Muscle of back (tissue), 11 donors: ENCODE data around the gene TSKS. TPM values are rescaled to one million over a fixed set of nuclear protein-coding genes. Genes with fewer than 3 reads are reported as not detected.
"Not testable (repeated sequence)": the region's sequence is repeated elsewhere in the genome, so short reads cannot be mapped to it uniquely, and the experiment has no call there.

Experiments used
- DNase-seq, 3 donors: peaks; one replicate each; pipeline versions ENCODE4 v3.0.0 to v3.0.0-alpha.2; 2013
- polyA plus RNA-seq, 10 donors: library from polyadenylated mRNA; unstranded; fragments of 120-200 nt; gene quantifications; one replicate each; pipeline ENCODE4 v1.2.1, GENCODE V29; 2013; ENCODE audit not compliant: insufficient read length in 10 of 10

Gene TSKS
- polyA plus RNA-seq, 10 donors: 0.39 to 1.2 (median 0.81) TPM

DNA sequence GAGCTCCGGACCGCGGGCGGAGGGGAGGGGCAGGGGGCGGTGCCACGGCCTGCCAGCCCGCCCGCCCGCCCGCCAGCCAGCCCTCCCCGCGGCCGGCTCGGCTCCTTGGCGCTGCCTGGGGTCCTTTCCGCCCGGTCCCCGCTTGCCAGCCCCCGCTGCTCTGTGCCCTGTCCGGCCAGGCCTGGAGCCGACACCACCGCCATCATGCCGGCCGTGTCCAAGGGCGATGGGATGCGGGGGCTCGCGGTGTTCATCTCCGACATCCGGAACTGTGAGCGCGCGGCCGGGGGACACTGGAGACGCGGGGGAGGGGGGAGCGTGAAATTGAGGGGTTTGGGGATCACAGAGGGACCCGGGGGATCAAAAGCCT lies 3.8 kb upstream of the TSKS start, which contains the start of gene AP2A1:
Gene AP2A1, plus strand, starts transcription at position 72 of the 370 bp plus-strand sequence. Its CDS starts 133 bp downstream, at position 205.
- DNase-seq: no peak

DNA sequence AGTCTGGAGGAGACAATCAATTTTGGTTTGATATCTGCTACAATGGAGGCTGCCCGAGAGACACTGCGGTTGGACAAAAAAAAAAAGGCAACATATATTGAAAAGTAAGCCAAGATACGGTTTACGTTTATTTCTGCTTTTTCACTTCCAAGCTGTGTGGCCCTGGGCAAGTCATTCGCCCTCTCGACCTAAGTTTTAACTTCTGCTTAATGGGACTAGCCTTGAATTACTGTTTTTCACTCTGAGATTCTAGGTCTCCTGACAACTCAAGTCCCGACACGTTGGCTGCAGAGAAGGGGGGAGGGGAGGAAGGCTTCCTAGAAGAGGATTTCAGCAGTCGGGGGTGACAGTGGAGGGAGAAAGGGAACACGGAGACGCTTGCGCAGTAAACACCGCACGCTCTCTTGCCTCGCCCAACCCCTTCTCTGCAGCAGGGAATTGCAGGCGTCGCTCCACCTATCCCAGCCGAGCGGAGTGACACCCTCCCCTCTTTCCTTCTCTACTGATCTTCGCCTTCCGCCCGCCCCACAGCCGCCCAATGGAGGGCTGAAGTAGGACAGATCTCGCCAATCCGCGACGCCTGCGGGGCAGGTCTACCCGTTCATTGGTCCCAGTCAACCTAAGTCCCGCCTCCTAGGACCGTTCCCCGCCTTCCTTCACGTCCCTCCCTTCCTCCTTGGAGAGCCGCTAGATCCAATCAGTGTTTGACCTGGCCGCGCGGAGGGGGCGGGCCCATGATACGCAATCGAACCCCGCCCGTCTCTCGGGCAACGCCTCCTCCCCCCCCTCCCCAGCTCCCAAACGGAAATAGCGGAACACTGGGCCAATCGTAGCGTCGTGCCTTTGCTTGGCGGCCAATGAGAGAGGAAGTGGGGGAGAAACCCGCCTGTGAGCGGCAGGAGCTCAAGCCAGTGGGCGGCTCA lies 3.2 kb upstream of the TSKS start:
- DNase-seq: peak; percentile 100

DNA sequence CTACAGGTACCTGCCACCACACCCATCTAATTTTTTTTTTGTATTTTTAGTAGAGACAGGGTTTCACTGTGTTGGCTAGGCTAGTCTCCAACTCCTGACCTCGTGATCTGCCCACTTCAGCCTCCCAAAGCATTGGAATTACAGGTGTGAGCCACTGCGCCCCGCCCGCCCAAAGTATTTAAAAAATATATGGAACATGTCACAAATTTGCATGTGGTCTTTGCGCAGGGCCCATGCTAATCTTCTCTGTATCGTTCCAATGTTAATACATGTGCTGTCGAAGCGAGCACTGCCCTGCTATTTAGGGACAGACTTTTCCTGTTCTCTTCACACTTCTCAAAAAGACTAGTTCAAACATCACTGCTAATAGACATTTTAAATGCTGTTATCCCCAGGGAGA lies 1.2 kb upstream of the TSKS start:
- DNase-seq: no peak

DNA sequence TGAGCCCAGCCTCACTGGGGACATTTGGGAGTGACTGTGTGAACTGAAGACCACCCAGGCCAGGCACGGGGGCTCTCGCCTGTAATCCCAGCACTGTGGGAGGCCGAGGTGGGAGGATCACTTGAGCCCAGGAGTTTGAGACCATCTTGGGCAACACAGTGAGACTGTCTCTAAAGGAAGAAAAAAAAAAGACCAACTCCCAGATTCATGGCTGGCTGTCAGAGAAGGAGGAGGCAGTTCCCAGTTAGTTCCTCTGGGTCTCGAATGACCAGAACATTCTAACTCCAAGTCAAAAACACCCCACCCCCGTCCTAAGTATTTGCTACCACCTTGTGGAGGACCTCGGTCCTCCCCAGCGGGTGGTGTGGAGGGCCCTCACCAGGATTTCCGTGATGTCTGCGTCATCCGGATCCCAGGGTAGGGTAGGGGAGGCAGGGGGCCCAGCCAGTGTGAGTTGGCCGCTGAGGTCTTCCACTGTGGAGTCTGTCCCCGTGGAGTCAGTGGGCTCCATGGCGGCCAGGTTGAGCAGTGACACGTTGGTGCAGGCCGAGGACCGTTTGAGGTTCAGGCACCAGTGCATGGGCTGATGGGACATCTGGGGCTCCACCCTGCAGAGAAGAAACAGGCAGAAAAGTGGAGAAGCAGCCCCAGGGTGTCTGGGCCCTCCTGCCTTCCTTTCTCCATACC lies 1.3 kb downstream of the TSKS start:
- peak; percentile 30 to 67 (median 51) for DNase-seq

DNA sequence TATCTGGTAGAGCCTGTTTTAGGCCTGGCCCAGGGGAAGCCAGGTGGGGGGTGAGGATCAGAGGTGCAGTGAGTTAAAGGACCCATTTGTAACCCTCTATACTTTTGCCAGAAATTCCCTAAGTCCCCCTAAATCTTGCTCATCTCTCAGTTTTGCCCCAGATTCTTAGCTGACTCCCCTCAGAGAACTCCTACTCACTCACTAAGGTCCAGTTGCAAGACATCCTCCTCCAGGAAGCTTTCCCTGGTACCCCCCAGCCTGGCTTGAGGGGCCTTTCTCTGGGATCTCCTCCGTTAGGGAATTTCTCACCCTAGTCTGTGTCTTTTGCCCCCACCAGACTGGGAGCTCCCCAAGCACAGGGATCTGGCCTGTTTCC lies 1.9 kb downstream of the TSKS start:
- DNase-seq: no peak

DNA sequence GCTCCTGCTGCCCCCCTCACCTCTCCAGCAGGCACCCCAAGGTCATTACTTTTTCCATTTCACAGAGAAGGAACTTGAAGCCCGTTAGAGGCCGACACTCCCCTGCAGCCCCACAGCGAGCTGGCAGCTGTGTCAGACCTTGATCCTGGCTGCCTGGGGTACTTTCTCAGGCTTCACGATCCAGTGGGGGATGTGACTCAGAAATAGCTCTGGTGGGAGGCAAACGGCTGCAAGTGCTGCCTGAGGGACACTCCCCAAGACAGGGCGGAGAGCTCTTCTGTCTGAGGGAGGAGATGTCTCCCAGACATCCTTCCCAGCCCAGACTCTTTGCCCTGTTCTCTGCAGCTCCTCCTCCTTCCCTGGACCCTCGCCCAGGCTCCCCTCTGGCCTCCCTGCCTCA lies 4.8 kb downstream of the TSKS start:
- DNase-seq: peak in 1 of 3 donors; percentile 52

DNA sequence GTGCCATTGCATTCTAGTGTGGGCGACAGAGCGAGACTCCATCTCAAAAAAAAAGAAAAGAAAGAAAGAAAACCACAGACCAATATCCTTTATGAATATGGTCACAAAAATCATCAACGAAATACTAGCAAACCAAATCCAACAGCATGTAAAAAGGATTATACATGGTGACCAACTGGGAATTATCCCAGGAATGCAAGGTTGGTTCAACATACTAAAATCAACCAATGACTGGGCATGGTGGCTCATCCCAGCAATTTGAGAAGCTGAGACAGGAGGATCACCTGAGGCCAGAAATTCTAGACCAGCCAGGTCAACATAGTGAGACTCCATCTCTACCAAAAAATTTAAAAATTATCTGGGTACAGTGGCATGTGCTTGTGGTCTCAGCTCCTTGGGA lies 7.2 kb downstream of the TSKS start:
- no peak for DNase-seq

DNA sequence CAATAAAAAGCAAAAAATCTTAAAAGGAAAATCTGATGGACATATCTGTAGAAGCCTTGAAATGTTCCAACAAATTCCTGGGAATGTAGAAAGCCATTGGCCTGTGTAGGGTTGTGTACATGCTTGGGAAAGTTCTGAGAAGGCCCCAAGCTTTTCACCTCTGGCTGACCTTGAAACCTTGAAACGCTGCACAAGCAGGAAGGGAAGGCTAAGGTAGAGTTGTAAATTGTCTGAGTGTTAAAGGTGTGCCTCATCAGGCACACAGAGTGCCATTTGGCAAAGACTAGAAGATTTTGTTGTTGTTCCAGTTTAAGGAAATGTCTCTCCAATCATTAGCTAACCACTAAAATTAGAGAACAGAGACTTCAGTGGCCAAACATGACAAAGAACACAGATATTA lies 10.4 kb downstream of the TSKS start:
- DNase-seq: no peak

DNA sequence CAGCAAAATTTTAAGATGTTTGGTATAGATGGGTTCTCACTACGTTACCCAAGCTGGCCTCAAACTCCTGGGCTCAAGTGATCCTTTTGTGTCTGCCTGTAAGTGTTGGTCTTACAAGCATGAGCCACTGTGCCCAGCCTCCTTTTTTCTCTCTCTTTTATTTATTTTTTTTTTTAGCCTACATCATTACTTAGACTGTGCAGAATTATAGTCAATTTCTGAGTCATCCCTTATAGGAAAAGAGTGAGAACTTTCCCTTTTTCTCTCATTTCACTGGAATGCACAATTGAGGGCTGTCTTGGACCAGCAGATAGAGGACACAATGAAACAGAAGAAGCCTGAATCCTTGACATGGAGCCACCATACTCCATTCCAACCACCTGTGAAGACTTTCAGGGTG lies 13.3 kb downstream of the TSKS start:
- no peak for DNase-seq

DNA sequence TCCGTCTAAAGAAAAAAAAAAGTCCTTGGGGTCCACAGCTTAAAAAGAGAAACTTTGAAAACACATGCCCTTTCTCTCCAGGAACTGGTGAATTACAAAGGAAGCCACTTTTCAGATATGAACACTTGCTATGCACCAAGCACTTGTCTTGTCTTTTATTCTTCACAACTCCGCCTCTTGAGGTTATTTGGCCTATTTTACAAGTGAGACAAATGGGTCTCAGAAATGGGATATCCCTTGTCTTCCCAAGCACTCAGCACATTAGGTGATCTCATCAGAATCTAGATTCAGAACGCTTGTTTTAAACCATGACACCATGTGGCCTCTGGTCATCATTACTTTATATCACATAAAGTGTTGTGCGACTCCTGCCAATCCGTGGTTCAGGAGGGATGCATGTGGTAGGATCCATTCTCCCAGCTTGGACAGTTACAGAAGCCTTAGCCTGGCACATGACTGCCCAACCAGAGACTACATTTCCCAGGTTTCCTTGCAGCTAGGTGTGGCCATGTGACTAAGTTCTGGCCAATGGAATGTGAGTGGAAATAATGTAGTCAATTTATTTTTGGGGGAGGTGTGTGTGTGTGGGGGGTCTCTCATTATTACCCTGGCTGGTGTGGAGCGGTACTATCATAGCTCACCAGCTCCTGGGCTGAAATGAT lies 13.9 kb downstream of the TSKS start:
- DNase-seq: no peak

DNA sequence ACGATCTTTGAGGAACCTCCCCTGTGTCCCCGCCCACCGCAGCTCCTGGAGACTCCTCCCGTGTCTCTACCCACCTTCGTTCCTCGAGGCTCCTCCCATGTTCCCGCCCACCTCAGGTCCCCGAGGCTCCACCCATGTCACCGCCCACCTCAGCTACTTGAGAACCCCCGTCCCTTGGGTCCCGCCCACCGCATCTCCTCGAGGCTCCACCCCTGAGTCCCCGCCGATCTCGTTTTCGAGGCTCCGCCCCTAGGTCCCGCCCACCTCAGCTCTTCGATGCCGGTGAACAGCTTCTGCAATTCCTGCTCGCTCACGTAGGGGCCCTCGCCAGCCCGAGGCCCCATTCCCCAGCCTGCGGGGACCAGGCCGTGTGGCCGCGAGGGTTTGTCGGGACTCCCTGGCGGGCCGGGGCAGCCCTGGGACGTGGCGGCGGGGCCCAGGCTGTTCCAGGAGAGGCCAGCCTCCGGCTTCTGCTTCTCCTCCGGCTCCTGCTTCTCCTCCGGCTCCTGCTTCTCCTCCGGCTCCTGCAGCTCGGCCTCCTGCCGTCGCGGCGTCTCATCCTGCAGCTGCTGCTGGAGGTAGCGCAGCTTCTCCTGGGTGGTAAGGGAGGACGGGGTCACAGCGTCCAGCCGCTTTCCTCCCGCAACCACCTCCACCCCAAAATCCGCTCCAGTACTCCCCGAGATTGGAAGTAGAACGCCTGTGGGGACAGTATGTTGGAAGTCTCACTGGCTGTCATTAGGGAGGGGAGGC lies 16.7 kb downstream of the TSKS start:
- peak in 2 of 3 donors; percentile 35 to 59 for DNase-seq

DNA sequence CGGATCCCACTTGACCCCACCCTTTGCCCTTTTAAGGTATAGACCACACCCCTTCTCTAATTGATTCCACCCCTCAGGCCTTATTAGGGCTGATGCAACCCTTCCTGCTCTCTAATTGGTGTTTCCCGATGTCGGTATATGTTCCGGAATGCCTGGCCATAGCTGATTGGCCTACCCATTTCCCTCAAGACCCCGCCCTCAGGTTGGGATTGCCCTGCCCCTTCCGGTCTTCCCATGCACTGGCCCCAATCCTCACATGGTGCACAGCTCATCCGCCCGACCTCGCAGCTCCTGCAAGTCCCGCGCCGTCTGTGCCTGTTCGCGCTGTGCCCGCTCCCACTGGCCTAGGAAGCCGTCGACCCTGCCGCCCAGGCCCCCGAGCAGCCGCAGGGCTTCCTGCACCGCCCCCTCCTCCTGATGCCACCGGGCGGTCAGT lies 18.1 kb downstream of the TSKS start:
- DNase-seq: no peak

DNA sequence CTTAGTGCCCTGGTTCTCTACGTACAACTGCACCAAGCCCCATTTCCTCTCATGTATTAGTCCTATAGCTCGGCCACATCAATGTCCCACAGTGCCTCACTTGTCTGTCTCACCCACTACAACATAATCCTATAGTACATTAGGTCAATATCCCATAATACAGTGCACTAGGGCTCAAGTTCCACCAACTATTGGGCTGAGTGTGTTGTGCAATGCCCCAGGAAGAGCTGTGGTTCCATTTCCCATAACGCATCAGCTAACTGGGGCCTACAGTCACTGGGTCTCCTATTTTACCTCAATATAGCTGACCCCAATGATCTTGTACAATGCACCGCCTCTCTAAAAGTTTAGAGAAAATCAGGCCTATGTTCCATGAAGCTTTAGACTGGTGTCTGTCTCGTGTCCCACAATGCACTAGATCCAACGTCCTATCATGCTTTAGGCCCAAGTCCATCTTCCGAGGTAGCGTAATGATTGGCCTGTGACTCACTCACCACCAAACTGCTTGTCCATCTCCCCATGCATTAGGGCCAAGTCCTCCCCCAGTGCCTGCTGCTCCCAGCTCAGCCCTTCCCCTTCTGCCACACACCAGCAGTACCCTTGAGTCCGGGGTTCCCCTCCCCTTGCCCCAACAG lies 21.8 kb downstream of the TSKS start:
- no peak for DNase-seq

DNA sequence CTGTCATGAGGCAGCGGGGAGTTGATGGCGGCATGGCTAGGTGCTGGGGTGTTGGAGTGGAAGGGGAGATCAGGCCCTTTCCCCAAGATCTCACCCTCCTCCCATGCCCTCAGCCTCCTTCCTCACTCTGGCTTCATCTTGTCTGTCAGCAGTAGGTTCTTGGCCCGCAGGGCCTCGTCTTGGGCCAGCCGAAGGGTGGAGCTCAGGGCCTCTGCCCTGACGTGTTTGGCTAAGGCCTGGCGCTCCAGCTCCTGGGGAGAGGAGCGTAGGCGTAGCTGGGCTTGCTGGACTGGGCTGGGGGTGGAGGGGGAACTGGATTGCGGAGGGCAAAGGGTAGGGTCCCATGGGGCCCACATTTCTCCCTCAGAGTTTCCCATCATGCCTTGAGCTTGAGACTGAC lies 23.2 kb downstream of the TSKS start:
- no peak for DNase-seq

DNA sequence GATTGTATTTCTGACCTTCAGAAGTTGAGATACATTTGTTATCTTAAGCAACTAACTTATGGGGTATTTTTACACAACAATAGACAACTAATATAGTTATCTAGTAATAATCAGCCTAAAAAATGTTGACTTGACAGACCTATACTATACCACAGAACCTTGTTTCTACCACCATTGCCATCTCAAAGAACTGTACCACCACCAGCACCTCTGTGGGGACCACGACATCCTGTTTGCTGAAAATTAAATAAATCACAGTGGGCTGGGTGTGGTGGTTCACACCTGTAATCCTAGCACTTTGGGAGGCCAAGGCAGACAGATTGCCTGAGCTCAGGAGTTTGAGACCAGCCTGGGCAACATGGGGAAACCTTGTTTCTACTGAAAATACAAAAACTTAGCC lies 24.0 kb downstream of the TSKS start:
- DNase-seq: no peak

DNA sequence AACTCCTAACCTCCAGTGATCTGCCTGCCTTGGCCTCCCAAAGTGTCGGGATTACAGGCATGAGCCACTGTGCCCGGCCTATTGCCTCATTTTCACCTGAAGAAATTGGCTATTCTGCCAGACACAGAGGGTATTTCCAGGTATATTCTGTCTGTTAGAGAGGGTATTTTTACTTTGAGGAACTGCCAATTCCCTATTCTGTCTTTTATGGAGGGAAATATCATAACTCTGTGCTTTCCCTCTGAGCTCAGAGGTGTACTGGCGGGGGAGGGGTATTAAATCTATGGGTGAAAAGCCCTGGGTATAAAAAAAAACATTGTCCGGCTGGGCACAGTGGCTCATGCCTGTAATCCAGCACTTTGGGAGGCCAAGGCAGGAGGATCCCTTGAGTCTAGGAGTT lies 24.8 kb downstream of the TSKS start:
- no peak for DNase-seq

DNA sequence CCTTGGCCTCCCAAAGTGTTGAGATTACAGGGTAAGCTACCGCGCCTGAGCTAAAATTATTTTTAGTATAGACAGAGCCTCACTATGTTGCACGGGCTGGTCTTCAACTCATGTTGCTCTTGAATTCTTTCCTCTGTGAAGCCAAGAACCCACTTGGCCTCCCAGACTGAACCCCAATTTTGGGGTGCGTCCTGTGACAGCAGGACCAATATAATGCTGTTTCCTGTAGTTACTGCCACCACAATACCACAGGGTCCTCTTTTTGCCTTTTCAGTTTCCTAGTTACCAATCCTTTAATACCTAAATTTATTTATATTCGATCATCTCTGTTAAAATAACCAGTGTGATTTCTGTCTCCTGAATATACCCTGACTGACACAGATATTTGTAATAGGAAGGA lies 32.9 kb downstream of the TSKS start:
- DNase-seq: no peak

DNA sequence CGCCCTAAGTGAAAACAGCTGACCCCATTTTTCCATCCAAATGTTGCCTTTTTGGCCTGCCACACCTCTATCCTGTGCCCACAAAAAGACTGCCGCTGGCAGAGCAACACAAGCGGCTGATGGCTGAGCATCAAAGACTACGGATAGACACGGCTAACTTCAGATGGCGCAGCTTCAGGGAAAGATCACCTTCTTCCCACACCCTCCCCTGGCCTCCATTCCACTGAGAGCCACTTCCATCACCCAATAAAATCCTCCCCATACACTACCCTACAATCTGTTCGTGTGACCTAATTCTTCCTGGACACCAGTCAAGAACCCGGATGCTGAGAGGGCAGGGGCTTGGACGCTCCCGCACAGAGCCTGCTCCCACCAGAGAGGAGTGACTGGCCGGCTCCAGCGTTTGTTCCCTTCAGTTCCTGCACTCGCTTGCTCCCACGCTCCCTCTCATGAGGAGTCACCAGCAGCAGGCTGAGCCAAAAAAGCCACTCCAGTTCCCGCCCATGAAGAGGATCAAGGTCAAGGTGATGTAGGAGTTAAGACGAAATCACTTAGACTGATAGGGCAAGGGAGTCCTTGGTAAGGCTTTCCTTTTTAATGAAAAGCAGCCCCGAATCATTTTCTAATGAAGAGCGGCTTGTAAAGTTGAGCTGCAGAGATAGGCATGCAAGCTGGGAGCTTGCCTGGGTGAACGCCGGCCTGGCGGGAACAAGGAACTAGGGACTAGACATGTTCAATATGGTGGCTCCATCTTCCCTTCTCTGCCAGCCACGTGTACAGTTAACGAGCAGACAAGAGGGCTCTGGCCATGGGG lies 35.7 kb downstream of the TSKS start:
- peak in 2 of 3 donors; percentile 23 to 65 for DNase-seq

DNA sequence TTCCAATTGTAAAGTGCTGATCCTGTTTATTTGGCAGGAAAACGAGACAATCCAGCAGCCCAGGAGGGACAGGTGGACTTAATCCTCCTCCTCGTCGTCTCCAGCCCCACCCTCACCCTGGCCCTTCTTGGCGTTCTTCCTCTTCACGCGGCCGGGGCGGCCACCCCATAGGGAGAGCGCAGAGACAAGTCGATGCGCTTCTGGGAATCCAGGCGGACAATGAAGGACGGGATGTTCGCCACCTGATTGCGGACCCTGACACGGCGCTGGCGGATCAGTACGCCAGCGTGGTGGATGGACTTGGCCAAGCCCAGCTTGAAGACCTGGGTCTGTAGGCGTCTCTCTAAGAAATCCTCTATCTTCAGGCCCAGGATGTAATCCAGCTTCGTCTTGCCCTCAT lies 43.7 kb downstream of the TSKS start:
- not testable (repeated sequence) for DNase-seq

DNA sequence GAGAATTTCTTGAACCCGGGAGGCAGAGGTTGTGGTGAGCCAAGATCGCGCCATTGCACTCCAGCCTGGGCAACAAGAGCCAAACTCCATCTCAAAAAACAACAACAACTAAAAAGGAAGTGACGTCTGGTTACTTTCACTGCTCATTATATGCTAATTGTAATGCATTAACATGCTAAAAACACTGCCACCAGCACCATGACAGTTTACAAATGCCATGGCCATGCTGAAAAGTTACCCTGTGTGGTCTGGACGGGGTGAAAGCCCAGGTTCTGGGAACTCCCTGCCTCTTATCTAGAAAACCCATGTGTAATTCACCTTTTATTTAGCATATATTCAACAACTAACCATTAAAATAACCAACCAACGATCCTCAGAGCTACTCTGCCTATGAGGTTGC lies 44.1 kb downstream of the TSKS start:
- no peak for DNase-seq
